ENCODE measurements around the gene ATP8B3.

ATP8B3 gene

DNA sequence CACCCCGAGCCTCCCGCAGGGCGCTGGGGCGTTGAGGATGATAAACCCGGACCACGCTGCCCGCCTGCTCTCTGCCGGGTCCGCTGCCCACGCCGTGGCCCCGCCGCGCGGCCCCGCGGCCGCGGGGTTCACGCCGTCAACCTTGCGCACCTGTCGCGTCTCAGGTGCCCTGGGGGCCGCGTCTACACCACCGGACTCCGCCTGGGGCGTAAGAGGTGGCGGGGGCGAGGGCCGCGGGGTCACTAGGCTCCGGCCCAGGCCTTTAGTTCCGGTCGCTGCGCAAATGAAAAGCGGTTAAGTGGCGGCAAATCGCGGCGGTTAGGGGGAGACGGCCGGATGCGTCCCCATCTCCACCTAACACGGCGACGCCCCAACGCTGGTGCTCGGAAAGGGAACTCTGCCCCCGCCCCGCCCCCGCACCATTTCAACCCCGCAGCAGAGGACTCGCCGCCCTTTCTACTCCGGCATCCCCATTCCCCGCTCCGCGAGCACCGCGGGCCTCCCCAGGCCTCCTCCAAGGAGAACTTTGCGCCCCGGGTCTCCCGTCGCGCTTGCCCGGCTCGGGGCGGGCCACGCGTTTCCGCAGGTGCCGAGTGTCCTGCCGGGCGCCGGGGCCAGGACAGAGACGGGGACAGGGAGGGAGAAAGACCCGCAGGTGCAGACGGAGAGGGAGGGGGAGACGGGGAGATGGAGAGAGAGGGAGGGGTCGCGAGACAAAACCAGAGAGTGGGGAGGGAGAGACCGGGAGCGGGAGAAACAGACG is 54.4 kb downstream of the ATP8B3 start:
- no peak for DNase-seq (ENCODE audit: low read depth)

DNA sequence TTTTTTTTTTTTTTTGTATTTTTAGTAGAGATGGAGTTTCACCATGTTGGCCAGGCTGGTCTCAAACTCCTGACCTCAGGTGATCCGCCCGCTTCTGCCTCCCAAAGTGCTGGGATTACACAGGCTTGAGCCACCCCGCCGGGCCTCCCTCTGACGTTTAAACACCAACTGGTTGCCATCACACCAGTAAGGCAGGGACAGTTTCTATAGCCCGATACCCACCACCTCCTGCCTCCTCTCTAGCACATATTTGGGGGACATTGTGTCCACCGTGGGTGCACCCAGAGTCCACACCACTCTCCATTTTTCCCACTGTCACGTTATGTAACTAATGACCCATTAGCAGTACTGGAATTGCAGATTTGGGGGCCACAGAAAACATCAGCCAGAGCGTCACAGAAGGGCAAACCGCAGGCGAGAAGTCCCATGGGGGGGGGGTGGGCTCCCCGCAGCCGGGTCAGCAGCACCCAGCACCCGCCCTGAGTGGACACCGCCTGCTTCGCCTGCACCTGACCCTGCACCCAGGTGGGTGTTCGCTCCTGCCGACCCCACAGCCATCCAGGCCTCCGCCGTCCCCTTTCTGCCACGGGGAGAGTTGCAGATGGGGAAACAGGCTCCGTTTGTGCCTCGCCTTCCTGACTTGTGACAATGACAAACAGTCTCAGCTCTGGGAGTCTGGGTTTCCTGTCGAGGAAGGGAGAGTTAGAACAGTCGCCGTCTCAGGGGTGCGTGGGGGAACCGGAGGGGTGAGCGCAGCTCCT is 55.2 kb downstream of the ATP8B3 start:
- DNase-seq (ENCODE audit: low read depth), result no peak

DNA sequence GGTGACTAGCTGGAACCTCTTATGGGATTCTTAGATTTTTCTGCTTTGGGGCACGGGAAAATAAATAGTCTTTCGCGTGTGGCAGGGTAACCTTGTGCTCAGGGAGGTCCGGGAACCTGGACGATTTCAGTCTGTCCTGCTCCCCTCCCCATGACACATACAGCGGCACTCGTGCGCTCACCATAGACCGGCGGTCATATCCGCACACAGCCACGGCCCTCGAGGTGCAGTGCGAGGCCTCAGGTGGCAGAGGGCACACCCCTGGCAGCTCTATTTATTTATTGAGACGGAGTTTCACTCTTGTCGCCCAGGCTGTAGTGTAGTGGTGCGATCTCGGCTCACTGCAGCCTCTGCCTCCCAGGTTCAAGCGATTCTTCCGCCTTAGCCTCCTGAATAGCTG is 55.8 kb downstream of the ATP8B3 start:
- no peak for DNase-seq (ENCODE audit: low read depth)

DNA sequence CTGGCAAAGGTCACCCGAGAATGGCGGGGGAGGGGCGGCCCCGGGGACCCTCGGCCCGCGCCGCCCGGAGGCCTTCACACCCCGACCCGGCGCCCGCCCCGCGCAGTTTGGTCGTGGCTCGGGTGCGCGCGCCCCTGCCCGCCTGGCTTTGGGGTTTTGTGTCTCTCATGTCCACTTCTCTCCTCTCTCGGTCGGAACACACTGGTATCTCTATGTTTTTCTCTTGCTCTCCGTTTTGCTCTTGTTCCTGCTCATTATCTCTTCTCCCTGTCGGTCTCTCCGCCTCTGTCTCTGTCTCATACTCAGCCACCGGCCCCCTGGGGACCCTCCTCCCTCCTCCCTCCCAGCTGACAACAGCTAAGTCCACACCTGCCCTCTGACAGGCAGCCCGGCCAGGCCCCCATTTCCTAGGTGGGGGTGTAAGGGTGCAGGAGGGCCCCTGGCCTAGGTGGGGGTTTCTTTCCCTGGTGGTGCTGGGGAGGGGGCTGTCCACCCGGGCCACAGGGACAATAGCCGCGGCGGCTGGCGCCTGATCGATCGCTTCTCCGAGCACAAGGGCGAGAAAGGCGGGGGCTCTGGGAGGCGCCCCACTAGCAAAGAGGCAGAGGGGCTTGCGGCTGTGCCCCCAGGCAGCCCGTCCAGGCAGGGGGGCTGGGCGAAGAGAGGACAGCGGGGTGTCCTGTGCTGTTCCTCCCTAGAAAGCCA is 56.5 kb downstream of the ATP8B3 start:
- DNase-seq (ENCODE audit: low read depth), result no peak

DNA sequence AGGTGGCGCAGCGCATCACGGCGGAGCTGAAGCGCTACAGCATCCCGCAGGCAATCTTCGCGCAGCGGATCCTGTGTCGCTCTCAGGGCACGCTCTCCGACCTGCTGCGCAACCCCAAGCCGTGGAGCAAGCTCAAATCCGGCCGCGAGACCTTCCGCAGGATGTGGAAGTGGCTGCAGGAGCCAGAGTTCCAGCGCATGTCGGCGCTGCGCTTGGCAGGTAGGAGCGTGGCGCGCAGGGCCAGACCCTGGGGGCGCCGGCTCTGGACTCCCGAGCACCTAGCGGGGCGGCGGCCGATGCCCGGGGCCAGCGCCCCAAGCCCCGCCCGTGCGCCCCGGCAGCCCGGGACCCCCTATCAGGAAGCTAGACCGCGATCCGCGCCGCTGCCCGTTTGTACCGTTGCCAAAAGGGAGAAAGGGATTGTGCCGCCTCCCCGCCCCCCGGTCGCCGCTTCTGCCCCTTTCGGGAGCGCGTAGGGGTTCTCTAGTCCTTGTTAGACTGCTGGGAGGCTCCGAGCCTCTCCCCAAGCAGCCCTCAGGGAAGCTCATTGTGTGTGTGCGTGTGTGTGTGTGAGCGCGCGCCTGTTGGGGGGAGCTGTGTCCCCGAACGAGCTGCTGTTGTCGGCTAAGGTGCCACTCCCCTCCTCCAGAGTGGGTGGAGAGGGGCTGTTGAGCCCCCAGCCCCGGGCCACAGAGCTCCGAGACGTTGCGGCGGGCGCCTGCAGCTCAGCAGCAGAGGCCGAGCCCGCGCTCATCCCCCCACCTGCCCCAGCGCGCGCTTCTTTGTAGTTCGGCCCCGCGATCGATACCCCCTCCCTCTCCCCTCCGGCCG is 57.2 kb downstream of the ATP8B3 start:
- DNase-seq (ENCODE audit: low read depth), result no peak

DNA sequence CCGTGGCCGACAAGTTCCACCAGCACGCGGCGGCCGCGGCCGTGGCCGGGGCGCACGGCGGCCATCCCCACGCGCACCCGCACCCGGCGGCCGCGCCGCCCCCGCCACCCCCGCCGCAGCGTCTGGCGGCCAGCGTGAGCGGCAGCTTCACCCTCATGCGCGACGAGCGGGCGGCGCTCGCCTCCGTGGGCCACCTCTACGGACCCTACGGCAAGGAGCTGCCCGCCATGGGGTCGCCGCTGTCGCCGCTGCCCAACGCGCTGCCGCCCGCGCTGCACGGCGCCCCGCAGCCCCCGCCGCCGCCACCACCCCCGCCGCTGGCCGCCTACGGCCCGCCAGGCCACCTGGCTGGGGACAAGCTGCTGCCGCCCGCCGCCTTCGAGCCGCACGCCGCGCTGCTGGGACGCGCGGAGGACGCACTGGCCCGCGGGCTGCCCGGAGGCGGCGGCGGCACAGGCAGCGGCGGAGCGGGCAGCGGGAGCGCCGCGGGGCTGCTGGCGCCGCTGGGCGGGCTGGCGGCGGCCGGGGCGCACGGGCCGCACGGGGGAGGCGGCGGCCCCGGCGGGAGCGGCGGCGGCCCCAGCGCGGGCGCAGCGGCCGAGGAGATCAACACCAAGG is 57.9 kb downstream of the ATP8B3 start:
- no peak for DNase-seq (ENCODE audit: low read depth)

DNA sequence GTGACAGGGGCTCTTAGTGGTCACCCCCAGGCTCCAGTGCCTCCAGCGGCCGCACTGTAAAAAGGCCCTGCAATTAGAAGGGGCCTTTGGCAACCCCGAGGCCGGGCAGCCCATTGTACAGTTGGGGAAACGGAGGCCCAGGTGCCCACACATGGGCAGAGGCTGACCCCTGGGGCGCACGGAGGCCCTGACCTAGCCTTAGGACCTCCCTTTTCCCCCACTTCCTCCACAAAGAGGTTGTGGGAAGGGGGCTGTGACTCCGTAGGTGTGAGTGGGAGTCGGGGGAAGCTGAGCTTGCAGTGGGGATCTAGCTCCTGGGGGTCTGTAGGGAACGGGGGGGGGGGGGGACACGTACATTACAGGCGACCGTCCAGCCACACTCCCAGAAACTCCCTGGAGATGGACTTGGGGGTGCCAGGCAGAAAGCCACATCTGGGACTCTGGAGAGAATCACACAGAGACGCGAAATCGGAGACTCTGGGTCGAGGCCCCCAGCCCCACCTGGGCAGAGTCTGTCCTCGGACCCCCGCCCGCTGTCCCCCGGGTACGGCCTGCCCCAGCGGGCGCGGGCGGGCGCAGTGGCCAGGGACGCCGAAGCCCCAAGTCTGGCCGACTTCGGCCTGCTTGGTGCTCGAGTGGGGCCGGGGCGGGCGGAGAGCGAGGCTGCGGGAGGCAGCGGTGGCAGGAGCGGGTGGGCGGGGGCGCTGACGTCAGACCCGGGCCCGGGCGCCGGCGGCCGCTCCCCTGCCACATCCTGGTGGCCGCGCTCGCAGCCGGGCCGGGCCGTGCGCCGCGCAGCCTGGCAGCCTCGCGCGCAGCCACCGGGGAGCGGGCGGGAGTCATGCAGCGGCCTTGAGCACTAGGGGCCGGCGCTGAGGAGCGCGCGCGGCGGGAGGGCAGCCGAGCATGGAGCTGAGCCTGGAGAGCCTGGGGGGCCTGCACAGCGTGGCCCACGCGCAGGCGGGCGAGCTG is 59.0 kb downstream of the ATP8B3 start, which contains the start of gene ONECUT3:
ONECUT3 (plus strand) TSS at position 750 of the 972 bp plus-strand sequence; CDS start at position 907, 157 bp downstream.
- no peak for DNase-seq (ENCODE audit: low read depth)

DNA sequence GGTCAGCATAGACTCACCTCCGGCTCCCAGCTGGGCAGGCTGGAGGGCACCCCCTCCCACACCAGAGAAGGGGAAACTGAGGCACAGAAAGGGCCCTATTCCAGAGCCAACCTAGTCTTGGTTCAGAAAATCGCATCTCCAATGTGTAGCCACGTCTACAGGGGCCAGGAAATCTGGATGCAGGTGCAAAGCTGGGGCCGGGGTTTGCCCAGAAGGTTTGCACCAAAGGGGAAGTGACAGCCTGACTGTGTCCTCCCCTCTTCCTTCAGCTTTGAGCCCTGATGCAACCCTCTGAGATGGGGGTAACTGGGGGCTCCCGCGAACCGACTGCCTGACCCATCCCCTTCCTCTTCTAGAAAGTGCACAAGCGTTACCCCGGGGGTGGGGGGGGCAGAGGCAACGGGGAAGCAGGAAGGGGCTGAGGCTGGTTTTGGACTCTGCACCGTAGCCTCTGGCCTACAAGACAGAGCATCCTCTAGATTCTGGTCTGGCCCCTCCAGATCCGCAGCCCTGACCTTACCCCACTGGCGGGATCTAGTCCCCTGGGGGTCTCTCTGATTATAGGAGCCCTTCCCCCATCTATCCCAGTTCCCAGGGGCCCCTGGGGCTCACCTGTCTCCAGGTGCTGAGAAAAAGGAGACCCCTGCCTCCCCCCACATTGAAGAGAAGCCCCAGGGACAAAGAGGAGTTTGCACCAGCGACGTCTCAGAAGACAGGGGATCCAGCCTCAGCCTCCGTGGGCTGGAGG is 59.9 kb downstream of the ATP8B3 start:
- no peak for DNase-seq (ENCODE audit: low read depth)

DNA sequence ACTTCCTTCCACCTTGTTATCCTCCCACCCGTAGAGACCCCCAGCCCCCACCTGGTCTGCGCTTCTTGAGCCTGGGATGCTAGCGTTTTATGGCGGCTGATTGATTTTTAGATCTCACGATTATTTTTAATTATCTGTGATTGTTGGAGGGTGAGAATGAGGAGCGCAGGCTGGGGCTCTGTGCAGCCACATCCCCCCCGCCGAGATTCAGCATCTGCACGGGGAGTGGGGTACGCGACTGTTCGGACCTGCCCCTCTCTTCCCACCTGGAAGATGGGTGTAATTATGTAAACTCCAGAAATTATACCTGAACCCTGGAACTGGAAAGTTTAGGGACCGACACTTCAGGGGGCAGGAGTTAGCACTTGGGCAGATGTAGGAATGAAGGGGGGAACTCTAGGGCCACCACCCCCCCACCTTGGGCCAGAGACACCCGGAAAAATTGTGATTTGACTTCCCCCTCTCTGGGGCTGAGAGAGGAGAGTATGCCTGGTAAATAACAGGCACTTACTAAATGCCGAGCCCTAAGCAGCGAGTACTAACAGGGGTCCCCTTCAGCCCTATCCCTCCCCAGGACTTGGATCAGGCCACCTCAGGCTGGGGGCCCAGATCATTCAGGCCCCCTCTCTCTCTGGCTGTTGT is 60.6 kb downstream of the ATP8B3 start:
- DNase-seq (ENCODE audit: low read depth), result no peak

DNA sequence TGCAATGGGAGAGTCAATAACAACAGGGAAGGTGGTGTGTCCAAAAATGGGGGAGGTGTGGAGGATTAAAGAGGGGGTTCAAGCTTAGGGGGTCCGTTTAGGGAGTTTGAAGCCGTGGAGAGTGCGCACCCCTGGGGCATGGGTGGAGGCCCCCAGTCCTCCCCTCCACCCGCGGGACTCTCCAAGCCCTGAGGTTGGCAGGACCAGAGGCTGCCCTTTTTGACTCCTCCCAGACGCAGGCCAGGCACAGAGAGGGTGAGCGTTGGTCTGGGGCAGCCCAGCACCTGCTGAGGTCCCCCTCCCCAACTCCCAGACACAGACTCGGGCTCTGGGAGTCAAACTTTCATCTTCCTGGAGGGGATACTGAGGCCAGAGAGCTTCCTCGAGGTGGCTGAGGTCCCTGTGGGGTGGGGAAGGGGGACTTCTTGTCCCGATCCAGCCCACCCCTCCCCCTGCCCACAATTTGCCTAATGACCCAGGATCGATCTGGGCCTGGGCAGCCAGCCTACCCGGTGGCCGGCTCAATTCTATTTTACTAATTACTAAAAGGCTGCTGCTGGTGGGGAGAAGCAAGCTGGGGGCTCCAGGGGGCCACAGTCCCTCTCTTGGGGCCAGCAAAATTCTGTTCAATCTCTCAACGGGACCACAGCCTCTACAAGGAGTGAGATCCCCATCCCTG is 61.6 kb downstream of the ATP8B3 start:
- DNase-seq (ENCODE audit: low read depth), result no peak

DNA sequence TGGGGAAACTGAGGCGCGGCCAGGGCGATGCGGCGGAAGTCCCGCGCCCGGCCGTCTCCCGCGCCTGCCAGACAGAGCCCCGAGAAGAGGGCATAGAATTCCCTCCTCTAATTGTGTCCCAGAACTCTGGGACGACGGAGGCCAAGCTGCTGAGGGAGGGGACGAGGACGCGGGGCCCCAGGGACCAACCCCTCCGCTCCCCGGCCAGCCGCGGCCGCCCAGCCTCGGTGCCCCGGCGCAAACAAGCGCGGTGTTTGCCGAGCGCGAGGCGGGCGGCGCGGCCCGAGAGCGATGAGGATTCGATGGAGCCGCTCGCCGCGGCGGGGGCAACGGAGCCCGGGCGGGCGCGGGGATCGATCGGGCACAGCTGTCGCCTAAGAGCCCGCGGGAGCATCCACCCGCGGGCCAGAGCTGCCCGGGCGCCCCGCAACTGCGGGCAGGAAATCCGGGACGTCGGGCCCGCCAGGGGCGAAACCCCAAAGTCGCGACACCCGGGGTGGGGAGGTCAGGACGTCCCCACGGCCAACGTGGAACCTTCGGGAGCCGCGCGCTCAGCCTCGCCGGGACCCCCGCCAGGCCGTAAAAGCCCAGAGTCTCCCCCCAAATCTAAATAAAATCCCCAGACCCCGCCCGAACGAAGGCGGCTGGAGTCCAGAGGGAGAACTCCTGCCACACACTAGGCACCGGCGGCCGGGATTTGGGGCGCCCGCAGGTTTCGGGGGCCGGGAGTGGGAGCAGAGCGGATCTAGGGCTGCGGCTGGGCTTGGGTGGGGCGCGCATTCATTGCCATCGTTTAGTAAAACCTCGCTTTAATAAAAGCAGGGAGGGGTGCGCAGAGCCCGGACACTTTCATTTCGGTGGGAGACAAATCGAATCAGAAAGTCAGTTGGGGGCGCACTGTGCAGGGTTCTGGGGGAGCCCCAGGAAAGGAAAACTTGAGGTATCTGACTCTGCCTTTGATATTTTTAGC is 62.4 kb downstream of the ATP8B3 start:
- no peak for DNase-seq (ENCODE audit: low read depth)

DNA sequence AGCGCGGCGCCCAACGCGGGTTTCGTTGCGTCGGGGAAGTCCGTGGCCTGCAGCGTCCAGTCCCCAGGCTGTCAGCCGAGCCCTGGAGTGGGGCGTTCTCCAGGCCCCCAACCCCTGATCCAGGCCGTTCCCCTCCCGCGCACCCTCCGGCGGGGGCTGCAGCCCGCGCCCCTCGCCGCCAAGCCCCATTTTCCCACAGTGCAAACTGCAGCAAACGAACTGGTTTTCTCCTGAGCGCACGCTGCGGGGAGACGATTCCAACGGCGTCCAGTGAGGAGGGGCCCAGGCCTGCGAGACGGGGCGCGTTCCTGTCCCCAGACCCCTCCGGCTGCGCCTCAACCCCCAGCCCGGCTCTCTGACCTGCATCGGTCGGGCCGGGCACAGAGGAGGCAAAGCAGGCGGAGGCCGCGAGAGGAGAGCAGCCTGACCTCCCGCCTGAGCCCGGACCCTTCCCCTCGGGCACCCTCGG is 63.2 kb downstream of the ATP8B3 start:
- DNase-seq (ENCODE audit: low read depth), result no peak

DNA sequence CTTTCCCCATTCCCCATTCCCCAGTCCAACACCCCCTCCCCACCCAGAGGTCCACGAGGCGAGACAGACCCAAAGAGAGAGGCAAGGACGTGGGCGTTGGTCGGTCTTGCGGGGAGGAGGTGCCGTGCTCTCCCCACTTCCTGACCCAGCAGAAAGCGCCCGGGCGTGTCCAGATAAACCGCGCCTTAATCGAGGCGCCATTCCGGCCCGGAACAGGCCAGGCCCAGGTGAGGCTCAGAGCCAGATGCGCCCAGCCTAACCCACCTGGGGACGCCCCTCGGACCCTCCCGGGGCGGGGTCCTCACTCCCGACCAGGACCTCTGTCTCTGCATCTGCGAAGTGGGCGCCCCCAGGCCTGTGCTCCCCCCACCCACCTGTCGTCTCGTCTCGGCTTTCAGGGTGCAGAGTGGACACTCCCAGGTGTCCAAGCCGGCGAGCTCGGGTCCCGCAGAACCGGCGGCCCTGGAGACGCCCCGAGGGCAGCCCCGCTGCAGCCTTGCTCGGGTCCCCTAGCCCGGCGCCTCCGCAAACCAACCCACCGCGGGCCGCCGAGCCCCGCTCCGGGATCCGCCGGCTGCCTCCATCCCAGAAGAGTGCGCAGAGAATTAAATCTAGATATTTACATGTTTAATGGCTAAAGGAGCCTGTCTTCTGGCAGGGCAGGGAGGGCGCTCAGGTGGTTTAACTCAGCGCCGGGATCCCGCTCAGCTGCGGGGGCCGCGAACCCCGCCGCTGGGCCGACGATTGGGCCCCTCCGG is 63.8 kb downstream of the ATP8B3 start:
- no peak for DNase-seq (ENCODE audit: low read depth)

DNA sequence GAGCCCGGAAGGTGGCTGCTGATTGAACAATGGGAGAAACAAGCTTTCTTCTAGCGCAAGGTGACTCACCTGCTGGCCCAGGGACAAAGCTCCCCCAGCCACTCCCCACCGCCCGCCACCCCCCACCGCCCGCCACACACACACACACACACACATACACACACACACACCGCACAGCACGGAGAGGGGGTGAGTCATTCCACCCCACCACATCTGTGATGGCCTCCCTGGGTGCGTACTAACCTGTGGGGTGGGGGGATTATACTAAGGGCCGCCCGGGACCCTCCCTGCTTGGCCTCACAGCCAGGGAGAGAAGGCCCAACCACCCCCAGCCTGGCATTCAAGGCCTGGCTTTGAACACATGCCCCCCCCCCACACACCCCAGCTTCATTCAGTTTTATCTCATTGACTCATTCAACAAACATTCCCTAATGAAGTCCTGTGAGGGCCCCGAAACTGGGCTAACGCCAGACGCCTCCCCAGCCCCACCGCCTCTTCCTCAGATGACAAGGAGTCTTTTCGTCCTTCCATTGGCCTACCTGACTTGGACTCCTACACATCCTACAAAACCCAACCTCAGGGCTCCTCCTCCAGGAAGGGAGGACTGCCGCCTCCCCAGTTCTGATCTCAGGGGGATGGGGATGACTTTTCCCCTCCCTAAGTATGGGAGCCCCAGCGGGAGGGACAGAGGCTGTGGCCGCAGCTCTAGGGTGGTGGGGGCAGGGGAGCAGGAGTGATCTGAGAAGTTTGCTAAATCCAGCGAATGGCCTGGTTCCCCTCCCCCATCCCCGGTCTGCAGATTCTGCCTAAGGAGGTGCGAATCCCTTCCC is 64.6 kb downstream of the ATP8B3 start:
- DNase-seq (ENCODE audit: low read depth), result peak; percentile 19

All from activated T-cell treated with anti-CD3 and anti-CD28 coated beads for 1 hour (primary cell).